ENCODE measurements around the gene NIPAL3.

DNA sequence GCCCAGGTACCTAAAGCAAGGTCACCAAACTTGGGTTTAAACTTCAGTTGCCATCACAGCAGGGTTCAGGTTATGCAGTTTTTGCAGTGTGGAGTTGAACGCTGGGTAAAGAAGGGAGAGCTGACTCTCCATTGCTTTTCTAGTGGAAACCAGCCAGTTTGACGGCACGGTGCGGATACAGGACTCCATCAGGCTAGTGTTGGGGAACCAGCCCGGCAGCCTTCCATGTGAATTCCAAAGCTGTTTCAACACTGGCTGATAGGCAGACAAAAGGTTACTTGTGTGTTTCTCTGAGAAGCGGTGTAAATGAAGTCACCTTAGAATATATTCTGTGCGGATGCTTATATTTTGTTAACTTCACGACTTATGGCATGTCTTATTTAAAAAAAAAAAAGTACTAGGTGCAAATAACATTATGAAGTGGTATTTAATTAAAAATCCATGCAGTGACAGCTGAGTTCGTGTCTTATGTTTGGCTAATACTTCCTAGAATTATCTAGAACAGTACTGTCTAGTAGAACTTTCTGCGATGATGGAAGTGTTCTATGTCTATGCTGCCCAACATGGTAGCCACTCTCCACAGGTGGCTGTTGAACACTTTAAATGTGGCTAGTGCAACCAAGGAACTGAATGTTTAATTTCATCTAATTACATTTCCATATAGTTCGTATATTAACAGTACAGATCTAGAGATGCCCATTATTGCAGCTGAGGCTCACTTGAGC is 57.1 kb downstream of the NIPAL3 start:
- TF ChIP-seq, protein P1, sequence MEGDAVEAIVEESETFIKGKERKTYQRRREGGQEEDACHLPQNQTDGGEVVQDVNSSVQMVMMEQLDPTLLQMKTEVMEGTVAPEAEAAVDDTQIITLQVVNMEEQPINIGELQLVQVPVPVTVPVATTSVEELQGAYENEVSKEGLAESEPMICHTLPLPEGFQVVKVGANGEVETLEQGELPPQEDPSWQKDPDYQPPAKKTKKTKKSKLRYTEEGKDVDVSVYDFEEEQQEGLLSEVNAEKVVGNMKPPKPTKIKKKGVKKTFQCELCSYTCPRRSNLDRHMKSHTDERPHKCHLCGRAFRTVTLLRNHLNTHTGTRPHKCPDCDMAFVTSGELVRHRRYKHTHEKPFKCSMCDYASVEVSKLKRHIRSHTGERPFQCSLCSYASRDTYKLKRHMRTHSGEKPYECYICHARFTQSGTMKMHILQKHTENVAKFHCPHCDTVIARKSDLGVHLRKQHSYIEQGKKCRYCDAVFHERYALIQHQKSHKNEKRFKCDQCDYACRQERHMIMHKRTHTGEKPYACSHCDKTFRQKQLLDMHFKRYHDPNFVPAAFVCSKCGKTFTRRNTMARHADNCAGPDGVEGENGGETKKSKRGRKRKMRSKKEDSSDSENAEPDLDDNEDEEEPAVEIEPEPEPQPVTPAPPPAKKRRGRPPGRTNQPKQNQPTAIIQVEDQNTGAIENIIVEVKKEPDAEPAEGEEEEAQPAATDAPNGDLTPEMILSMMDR (IDR thresholded peaks at IDR 0.05; ENCODE audit: insufficient read depth, low read length): no peak
- TF ChIP-seq POLR2AphosphoS5 (IDR thresholded peaks at IDR 0.05; ENCODE audit: low read depth) (no peak), GABPA (IDR thresholded peaks at IDR 0.05; ENCODE audit: low read depth) (no peak), SPI1 (IDR thresholded peaks at IDR 0.05; ENCODE audit: borderline replicate concordance, low read depth) (no peak)
- TF ChIP-seq, protein P2, sequence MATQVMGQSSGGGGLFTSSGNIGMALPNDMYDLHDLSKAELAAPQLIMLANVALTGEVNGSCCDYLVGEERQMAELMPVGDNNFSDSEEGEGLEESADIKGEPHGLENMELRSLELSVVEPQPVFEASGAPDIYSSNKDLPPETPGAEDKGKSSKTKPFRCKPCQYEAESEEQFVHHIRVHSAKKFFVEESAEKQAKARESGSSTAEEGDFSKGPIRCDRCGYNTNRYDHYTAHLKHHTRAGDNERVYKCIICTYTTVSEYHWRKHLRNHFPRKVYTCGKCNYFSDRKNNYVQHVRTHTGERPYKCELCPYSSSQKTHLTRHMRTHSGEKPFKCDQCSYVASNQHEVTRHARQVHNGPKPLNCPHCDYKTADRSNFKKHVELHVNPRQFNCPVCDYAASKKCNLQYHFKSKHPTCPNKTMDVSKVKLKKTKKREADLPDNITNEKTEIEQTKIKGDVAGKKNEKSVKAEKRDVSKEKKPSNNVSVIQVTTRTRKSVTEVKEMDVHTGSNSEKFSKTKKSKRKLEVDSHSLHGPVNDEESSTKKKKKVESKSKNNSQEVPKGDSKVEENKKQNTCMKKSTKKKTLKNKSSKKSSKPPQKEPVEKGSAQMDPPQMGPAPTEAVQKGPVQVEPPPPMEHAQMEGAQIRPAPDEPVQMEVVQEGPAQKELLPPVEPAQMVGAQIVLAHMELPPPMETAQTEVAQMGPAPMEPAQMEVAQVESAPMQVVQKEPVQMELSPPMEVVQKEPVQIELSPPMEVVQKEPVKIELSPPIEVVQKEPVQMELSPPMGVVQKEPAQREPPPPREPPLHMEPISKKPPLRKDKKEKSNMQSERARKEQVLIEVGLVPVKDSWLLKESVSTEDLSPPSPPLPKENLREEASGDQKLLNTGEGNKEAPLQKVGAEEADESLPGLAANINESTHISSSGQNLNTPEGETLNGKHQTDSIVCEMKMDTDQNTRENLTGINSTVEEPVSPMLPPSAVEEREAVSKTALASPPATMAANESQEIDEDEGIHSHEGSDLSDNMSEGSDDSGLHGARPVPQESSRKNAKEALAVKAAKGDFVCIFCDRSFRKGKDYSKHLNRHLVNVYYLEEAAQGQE (IDR thresholded peaks at IDR 0.05; ENCODE audit: insufficient replicate concordance, low read depth): no peak
